Measurements from ENCODE around the gene LRMDA.
A peak's percentile ranks its signal among the peaks of the same experiment; 100 is the strongest.
"Not testable (repeated sequence)": the region's sequence is repeated elsewhere in the genome, so short reads cannot be mapped to it uniquely, and the experiment has no call there.

LRMDA gene

GRCh38 chr10:76554478-76554877 lies 1123.1 kb downstream of the LRMDA start:
- DNase-seq = no peak

- DNase-seq = peak; percentile 61
Observed at GRCh38 chr10:76555067-76555670, 1123.7 kb downstream of the LRMDA start.

GRCh38 chr10:76557366-76557765 lies 1125.9 kb downstream of the LRMDA start:
- DNase-seq = no peak

- no peak for DNase-seq
Observed at GRCh38 chr10:76558586-76558985, 1127.2 kb downstream of the LRMDA start.

GRCh38 chr10:76558996-76559891 lies 1127.8 kb downstream of the LRMDA start:
- DNase-seq = no peak

- no peak for DNase-seq
Observed at GRCh38 chr10:76559892-76560220, 1128.4 kb downstream of the LRMDA start.

GRCh38 chr10:76560338-76560737 lies 1128.9 kb downstream of the LRMDA start:
- no peak for DNase-seq

- DNase-seq = no peak
Observed at GRCh38 chr10:76563286-76563685, 1131.9 kb downstream of the LRMDA start.

- no peak for DNase-seq
Observed at GRCh38 chr10:76572021-76572420, 1140.6 kb downstream of the LRMDA start.

GRCh38 chr10:76576276-76576962 lies 1145.0 kb downstream of the LRMDA start:
- DNase-seq = no peak

GRCh38 chr10:76577455-76577854 lies 1146.0 kb downstream of the LRMDA start:
- DNase-seq = no peak

- DNase-seq = no peak
Observed at GRCh38 chr10:76581506-76582256, 1150.3 kb downstream of the LRMDA start.

GRCh38 chr10:76582531-76582930 lies 1151.1 kb downstream of the LRMDA start:
- no peak for DNase-seq

- no peak for DNase-seq
Observed at GRCh38 chr10:76583711-76584161, 1152.3 kb downstream of the LRMDA start.

- not testable (repeated sequence) for DNase-seq
Observed at GRCh38 chr10:76584466-76584865, 1153.0 kb downstream of the LRMDA start.
